ENCODE data around the gene IFNLR1. TPM values are rescaled to one million over a fixed set of nuclear protein-coding genes. Genes with fewer than 3 reads are reported as not detected.

IFNLR1 gene
- total RNA-seq: 19.6 and 21.2 TPM in 2 replicates
- long read RNA-seq, full-length matches to known transcripts: 4 of 14 reads
- long read RNA-seq, partial matches to known transcripts: 2 of 14 reads
- long read RNA-seq, other reads (novel, unspliced or antisense): 8 of 14 reads

GRCh38 chr1:24186993-24187790, at the start of gene IFNLR1:
Gene IFNLR1, minus strand, starts transcription at chr1:24187289. Its CDS starts 41 bp downstream, at chr1:24187248.
- Mint-ChIP-seq H3K9me3 (ENCODE audit: low read depth) (no peaks in the 10 kb centered on the region), H3K36me3 (ENCODE audit: insufficient read depth) (peaks cover 3% of the 10 kb centered on the region), H3K27ac (peak within 1 kb of the TSS; percentile 96), H3K4me3 (ENCODE audit: low read depth) (peak within 1 kb of the TSS; percentile 81), H3K27me3 (peaks cover 3% of the 10 kb centered on the region), H3K4me1 (ENCODE audit: low read depth) (peaks cover 7% of the 10 kb centered on the region)
- peak; percentile 65 for DNase-seq (ENCODE audit: low spot score, unreplicated experiment)
- no peak for TF ChIP-seq CTCF (IDR thresholded peaks at IDR 0.05; ENCODE audit: unreplicated experiment)

GRCh38 chr1:24235921-24236788, 49.1 kb upstream of the IFNLR1 start:
- peaks cover 4% of the 10 kb centered on the region for H3K9me3 Mint-ChIP-seq (ENCODE audit: low read depth)
- no peaks in the 10 kb centered on the region for H3K36me3 Mint-ChIP-seq (ENCODE audit: insufficient read depth)
- no peak for DNase-seq (ENCODE audit: low spot score, unreplicated experiment)
- no peak overlapping the region for H3K4me3 Mint-ChIP-seq (ENCODE audit: low read depth)
- TF ChIP-seq CTCF (IDR thresholded peaks at IDR 0.05; ENCODE audit: unreplicated experiment): no peak
- H3K4me1 Mint-ChIP-seq (ENCODE audit: low read depth): peaks cover 12% of the 10 kb centered on the region
- peaks cover 8% of the 10 kb centered on the region for H3K27me3 Mint-ChIP-seq
- H3K27ac Mint-ChIP-seq: peak overlapping the region; percentile 21

GRCh38 chr1:24233684-24234600, 46.9 kb upstream of the IFNLR1 start:
- H3K36me3 Mint-ChIP-seq (ENCODE audit: insufficient read depth): no peaks in the 10 kb centered on the region
- peaks cover 4% of the 10 kb centered on the region for H3K9me3 Mint-ChIP-seq (ENCODE audit: low read depth)
- no peak overlapping the region for H3K27ac Mint-ChIP-seq
- peaks cover 12% of the 10 kb centered on the region for H3K4me1 Mint-ChIP-seq (ENCODE audit: low read depth)
- H3K27me3 Mint-ChIP-seq: peaks cover 8% of the 10 kb centered on the region
- DNase-seq (ENCODE audit: low spot score, unreplicated experiment): no peak
- no peak overlapping the region for H3K4me3 Mint-ChIP-seq (ENCODE audit: low read depth)
- no peak for TF ChIP-seq CTCF (IDR thresholded peaks at IDR 0.05; ENCODE audit: unreplicated experiment)

GRCh38 chr1:24231701-24232100, 44.6 kb upstream of the IFNLR1 start:
- peaks cover 6% of the 10 kb centered on the region for H3K4me1 Mint-ChIP-seq (ENCODE audit: low read depth)
- no peak for TF ChIP-seq CTCF (IDR thresholded peaks at IDR 0.05; ENCODE audit: unreplicated experiment)
- no peaks in the 10 kb centered on the region for H3K36me3 Mint-ChIP-seq (ENCODE audit: insufficient read depth)
- H3K4me3 Mint-ChIP-seq (ENCODE audit: low read depth): no peak overlapping the region
- H3K27me3 Mint-ChIP-seq: peaks cover 5% of the 10 kb centered on the region
- H3K27ac Mint-ChIP-seq: peak overlapping the region; percentile 70
- no peak for DNase-seq (ENCODE audit: low spot score, unreplicated experiment)
- H3K9me3 Mint-ChIP-seq (ENCODE audit: low read depth): peaks cover 4% of the 10 kb centered on the region

All from progenitor cell of endocrine pancreas (in vitro differentiated cells).